Measurements from ENCODE around the gene CIAO1. TPM values are rescaled to one million over a fixed set of nuclear protein-coding genes. Genes with fewer than 3 reads are reported as not detected.

The CIAO1 gene
- total RNA-seq, 3 donors from 2014 or later (not counting 1 experiment from before 2014, with no cell fraction given): 74.9 to 109 (median 106) TPM

- intact Hi-C loops (cut with micrococcal nuclease): no loop called here
- Mint-ChIP-seq H3K4me1 (peaks cover 29 to 36% of the 10 kb centered on the region in 2 donors), H3K4me3 (no peak overlapping the region), H3K36me3 (no peaks in the 10 kb centered on the region), H3K9me3 (no peaks in the 10 kb centered on the region), H3K27ac (no peak overlapping the region), H3K27me3 (ENCODE audit: low read depth in 2 of 2) (no peaks in the 10 kb centered on the region)
- TF ChIP-seq, protein P1, sequence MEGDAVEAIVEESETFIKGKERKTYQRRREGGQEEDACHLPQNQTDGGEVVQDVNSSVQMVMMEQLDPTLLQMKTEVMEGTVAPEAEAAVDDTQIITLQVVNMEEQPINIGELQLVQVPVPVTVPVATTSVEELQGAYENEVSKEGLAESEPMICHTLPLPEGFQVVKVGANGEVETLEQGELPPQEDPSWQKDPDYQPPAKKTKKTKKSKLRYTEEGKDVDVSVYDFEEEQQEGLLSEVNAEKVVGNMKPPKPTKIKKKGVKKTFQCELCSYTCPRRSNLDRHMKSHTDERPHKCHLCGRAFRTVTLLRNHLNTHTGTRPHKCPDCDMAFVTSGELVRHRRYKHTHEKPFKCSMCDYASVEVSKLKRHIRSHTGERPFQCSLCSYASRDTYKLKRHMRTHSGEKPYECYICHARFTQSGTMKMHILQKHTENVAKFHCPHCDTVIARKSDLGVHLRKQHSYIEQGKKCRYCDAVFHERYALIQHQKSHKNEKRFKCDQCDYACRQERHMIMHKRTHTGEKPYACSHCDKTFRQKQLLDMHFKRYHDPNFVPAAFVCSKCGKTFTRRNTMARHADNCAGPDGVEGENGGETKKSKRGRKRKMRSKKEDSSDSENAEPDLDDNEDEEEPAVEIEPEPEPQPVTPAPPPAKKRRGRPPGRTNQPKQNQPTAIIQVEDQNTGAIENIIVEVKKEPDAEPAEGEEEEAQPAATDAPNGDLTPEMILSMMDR (IDR thresholded peaks at IDR 0.05): no peak
- Histone ChIP-seq H3K36me3 (ENCODE audit: control insufficient read depth, insufficient read depth, low read length) (no peaks in the 10 kb centered on the region), H3K4me1 (ENCODE audit: control insufficient read depth, insufficient read depth, low read length) (peaks cover 47% of the 10 kb centered on the region), H3K4me3 (ENCODE audit: low read length) (no peak overlapping the region), H3K9me3 (ENCODE audit: control insufficient read depth, insufficient read depth, low read length) (no peaks in the 10 kb centered on the region), H3K27ac (ENCODE audit: low read length) (no peak overlapping the region), H3K27me3 (ENCODE audit: control insufficient read depth, insufficient read depth, low read length) (no peaks in the 10 kb centered on the region)
- WGBS (ENCODE audit: insufficient coverage): 91% methylated on average over 5 of the region's 5 CpGs
- DNase-seq: no peak
- no peak for ATAC-seq
These were observed 22.2 kb upstream of the CIAO1 start for GRCh38 chr2:96243843-96244242.

- Mint-ChIP-seq H3K27me3 (ENCODE audit: low read depth in 2 of 2) (no peaks in the 10 kb centered on the region), H3K27ac (peak overlapping the region; percentile 64 to 67), H3K9me3 (no peaks in the 10 kb centered on the region), H3K4me1 (peaks cover 42 to 52% of the 10 kb centered on the region in 2 donors), H3K4me3 (no peak overlapping the region), H3K36me3 (no peaks in the 10 kb centered on the region)
- Histone ChIP-seq H3K9me3 (ENCODE audit: control insufficient read depth, insufficient read depth, low read length) (no peaks in the 10 kb centered on the region), H3K4me3 (ENCODE audit: low read length) (no peak overlapping the region), H3K27me3 (ENCODE audit: control insufficient read depth, insufficient read depth, low read length) (no peaks in the 10 kb centered on the region), H3K27ac (ENCODE audit: low read length) (peak overlapping the region; percentile 34), H3K36me3 (ENCODE audit: control insufficient read depth, insufficient read depth, low read length) (peaks cover 8% of the 10 kb centered on the region), H3K4me1 (ENCODE audit: control insufficient read depth, insufficient read depth, low read length) (peaks cover 47% of the 10 kb centered on the region)
- intact Hi-C loops (cut with micrococcal nuclease): no loop called here
- ATAC-seq (no peak), DNase-seq (no peak)
- WGBS (ENCODE audit: insufficient coverage): 88% methylated on average over 8 of the region's 8 CpGs
- TF ChIP-seq, protein P1 (IDR thresholded peaks at IDR 0.05): no peak
These were observed 20.2 kb upstream of the CIAO1 start for GRCh38 chr2:96245609-96246390.

DNA sequence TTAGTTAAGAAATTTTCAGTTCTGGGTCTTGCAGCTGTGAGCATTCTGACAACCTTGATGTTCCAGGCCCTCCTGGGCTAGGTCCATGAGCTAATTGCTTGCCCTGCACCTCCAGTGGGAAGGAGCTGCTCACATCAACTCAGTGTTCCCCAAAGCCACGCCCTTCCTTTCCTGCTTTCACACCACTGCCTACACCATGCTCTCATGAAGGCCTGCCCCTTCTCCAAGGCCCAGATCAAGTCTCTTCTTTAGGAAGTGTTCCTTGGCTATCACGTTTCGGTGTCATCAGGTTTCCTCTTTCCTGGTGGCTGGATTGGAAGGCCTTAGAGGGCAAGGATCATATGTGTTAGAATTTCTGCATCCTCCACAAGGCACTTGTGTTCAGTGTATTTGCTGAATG, 19.0 kb upstream of the CIAO1 start:
- 86% methylated on average over 3 of the region's 3 CpGs for WGBS (ENCODE audit: insufficient coverage)
- TF ChIP-seq, protein P1 (IDR thresholded peaks at IDR 0.05): no peak
- DNase-seq: no peak
- H3K27me3 Mint-ChIP-seq (ENCODE audit: low read depth in 2 of 2): no peaks in the 10 kb centered on the region
- no peaks in the 10 kb centered on the region for H3K36me3 Mint-ChIP-seq
- no peaks in the 10 kb centered on the region for H3K27me3 ChIP-seq (ENCODE audit: control insufficient read depth, insufficient read depth, low read length)
- no peak overlapping the region for H3K4me3 ChIP-seq (ENCODE audit: low read length)
- no peak overlapping the region for H3K4me3 Mint-ChIP-seq
- no peaks in the 10 kb centered on the region for H3K9me3 Mint-ChIP-seq
- peak overlapping the region; percentile 64 to 67 for H3K27ac Mint-ChIP-seq
- peaks cover 14% of the 10 kb centered on the region for H3K36me3 ChIP-seq (ENCODE audit: control insufficient read depth, insufficient read depth, low read length)
- no peaks in the 10 kb centered on the region for H3K9me3 ChIP-seq (ENCODE audit: control insufficient read depth, insufficient read depth, low read length)
- peaks cover 37% of the 10 kb centered on the region for H3K4me1 ChIP-seq (ENCODE audit: control insufficient read depth, insufficient read depth, low read length)
- peaks cover 34 to 43% of the 10 kb centered on the region in 2 donors for H3K4me1 Mint-ChIP-seq
- H3K27ac ChIP-seq (ENCODE audit: low read length): no peak overlapping the region
- ATAC-seq: no peak
- intact Hi-C loops (cut with micrococcal nuclease): no loop called here

All from natural killer cell (primary cell).